Activated CD8-positive, alpha-beta T cell treated with anti-CD3 and anti-CD28 coated beads for 36 hours (primary cell): ENCODE measurements around the gene REG3G. TPM values are rescaled to one million over a fixed set of nuclear protein-coding genes. Genes with fewer than 3 reads are reported as not detected.

ENCODE experiments used
- ATAC-seq: fragments of 200-7000 bp; cut with Tn5 transposase; one replicate; pipeline ENCODE4 v1.10.0; 2021; ENCODE audit warnings: mild to moderate bottlenecking, moderate library complexity
- CTCF ChIA-PET: fragments of 350-600 bp; sonication (Branson Sonifier 250); formaldehyde crosslinking; loops from one replicate; lab custom pipeline; 2021; ENCODE audit warnings: antibody characterized with exemption; lab: Charles Lee
- POLR2A ChIA-PET: fragments of 350-600 bp; sonication (Branson Sonifier 250); formaldehyde crosslinking; loops from one replicate; lab custom pipeline; 2021; ENCODE audit warnings: antibody characterized with exemption; lab: Charles Lee
- DNase-seq: peaks from one replicate; pipeline ENCODE4 v3.0.0-alpha.2; 2020
- H3K27ac Mint-ChIP-seq: one replicate; pipeline ENCODE4 v1.8.0; 2021; ENCODE audit warnings: mild to moderate bottlenecking, mixed read lengths
- H3K27me3 Mint-ChIP-seq: one replicate; pipeline ENCODE4 v1.8.0; 2021; ENCODE audit warnings: mixed read lengths
- H3K36me3 Mint-ChIP-seq: one replicate; pipeline ENCODE4 v1.8.0; 2021; ENCODE audit warnings: low read depth, mixed read lengths
- H3K4me1 Mint-ChIP-seq: one replicate; pipeline ENCODE4 v1.8.0; 2021; ENCODE audit warnings: low read depth, mixed read lengths
- H3K4me3 Mint-ChIP-seq: one replicate; pipeline ENCODE4 v1.8.0; 2021; ENCODE audit warnings: mild to moderate bottlenecking, moderate library complexity, mixed read lengths
- H3K9me3 Mint-ChIP-seq: one replicate; pipeline ENCODE4 v1.8.0; 2021; ENCODE audit warnings: mixed read lengths
- CTCF ChIP-seq: fragments of 200-600 bp; IDR thresholded peaks from one replicate; pipeline ENCODE4 v1.8.0; 2022; ENCODE audit warnings: antibody characterized with exemption, mild to moderate bottlenecking
- intact Hi-C: fragments of 100-400 bp; cut with micrococcal nuclease; formaldehyde crosslinking; loops from one replicate; pipeline ENCODE4 v1.10.0; 2022
- total RNA-seq, 2 experiments: library from RNA; stranded (reverse); gene quantifications; one replicate each; pipeline ENCODE4 v1.2.3, GENCODE V29; 2021

The REG3G gene
- not detected for total RNA-seq

- ChIA-PET CTCF (no interaction called here), POLR2A (no interaction called here)
- no peak for TF ChIP-seq CTCF
- H3K27me3 Mint-ChIP-seq: no peaks in the 10 kb centered on the region
- DNase-seq (no peak), ATAC-seq (no peak)
- no peaks in the 10 kb centered on the region for H3K36me3 Mint-ChIP-seq
- H3K4me3 Mint-ChIP-seq: no peak within 1 kb of the TSS
- peaks cover 1% of the 10 kb centered on the region for H3K9me3 Mint-ChIP-seq
- intact Hi-C loops: no loop called here
- H3K27ac Mint-ChIP-seq: no peak within 1 kb of the TSS
- H3K4me1 Mint-ChIP-seq: no peaks in the 10 kb centered on the region
Observed at GRCh38 chr2:79025421-79025820, at the start of gene REG3G. Gene REG3G, plus strand, starts transcription at chr2:79025702. Its CDS starts 392 bp downstream, at chr2:79026094.

DNA sequence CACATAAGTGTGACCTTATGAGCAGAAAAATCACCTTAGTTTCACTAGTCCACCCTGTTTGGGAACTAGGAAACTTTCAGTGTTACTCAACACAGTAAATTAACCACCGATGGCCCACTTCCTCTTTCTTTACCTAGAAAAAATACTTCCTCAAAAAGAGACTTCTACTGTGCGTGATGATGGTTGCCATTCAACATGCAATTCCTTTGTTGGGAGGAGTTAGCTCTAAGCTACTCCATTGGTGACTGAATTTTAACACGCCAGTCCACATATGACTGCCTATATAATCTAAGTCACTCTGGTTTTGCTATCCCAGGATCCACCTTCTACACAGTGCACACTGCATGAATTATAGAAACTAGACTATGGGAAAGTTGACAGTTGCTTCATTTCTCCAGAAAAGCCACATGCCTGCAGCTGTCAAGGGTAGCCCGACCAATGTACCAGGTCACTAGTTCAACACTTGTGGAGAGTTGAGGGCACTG, 47.8 kb upstream of the REG3G start:
- intact Hi-C loops: no loop called here
- ATAC-seq (no peak), DNase-seq (no peak)
- CTCF ChIA-PET: no interaction called here
- H3K4me3 Mint-ChIP-seq: no peak overlapping the region
- no peaks in the 10 kb centered on the region for H3K4me1 Mint-ChIP-seq
- H3K27me3 Mint-ChIP-seq: no peaks in the 10 kb centered on the region
- TF ChIP-seq CTCF: no peak
- POLR2A ChIA-PET: no interaction called here
- peaks cover 11% of the 10 kb centered on the region for H3K9me3 Mint-ChIP-seq
- no peaks in the 10 kb centered on the region for H3K36me3 Mint-ChIP-seq
- H3K27ac Mint-ChIP-seq: no peak overlapping the region

DNA sequence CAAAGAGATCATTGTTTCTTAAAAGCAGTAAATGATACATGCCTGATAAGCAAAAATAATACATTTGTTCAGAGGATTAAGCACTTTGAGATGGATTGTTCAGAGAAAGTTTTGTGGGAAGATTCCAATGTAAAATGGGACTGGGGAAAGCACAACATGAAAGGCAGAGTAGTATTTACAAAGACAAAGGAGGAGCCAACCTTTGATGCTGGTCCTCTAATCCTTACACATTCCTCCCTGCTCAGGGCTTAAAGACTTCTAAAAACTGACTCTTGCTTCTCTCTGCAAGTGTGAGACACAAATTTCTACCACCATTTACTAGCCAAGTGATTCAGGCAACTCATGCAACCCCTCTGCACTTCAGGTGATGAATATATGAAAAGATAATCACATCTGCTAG, 47.2 kb upstream of the REG3G start:
- DNase-seq (no peak), ATAC-seq (no peak)
- Mint-ChIP-seq H3K4me3 (no peak overlapping the region), H3K27me3 (no peaks in the 10 kb centered on the region), H3K36me3 (no peaks in the 10 kb centered on the region), H3K9me3 (peaks cover 11% of the 10 kb centered on the region), H3K4me1 (no peaks in the 10 kb centered on the region), H3K27ac (no peak overlapping the region)
- ChIA-PET POLR2A (no interaction called here), CTCF (no interaction called here)
- TF ChIP-seq CTCF: no peak
- intact Hi-C loops: no loop called here

DNA sequence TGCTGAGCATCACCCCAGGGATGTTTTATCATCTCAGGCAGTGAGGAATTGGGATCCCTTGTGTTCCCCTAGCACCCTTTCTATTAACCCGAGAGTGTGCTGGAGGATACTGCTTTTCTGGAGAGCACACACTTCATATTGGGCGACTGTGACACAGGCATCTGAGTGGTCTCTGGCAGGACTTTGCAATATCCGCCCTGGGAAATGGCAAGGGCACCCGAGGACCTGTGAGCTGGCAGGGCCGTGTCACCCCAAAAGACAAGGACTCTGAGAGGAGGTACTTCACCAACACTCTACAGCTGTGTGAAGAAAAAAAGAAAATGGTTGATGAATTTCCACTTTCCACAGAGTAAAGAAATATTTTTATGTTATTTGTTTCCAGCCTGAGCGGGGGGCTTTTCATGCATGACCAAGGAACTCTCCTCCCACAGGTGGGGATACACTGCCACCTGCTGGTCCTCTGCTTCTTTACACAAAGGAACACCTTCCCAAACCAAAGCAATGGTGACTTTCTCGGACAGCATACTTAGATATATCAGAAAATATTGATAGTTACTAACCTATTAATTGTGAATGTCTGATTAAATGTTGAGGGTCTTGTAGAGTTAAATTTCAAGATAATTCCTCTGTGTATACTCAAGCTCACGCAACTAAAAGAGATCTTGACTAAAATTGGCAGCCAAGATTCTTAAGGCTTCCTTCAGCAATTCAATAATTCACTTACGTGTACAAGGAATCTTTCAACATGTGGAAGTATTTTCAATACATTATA, 45.9 kb upstream of the REG3G start:
- POLR2A ChIA-PET: no interaction called here
- no peaks in the 10 kb centered on the region for H3K27me3 Mint-ChIP-seq
- H3K9me3 Mint-ChIP-seq: peaks cover 6% of the 10 kb centered on the region
- intact Hi-C loops: no loop called here
- no peak overlapping the region for H3K4me3 Mint-ChIP-seq
- TF ChIP-seq CTCF: peak; percentile 57
- peak; percentile 50 for DNase-seq
- H3K4me1 Mint-ChIP-seq: no peaks in the 10 kb centered on the region
- no peak for ATAC-seq
- H3K27ac Mint-ChIP-seq: no peak overlapping the region
- H3K36me3 Mint-ChIP-seq: no peaks in the 10 kb centered on the region
- CTCF ChIA-PET: interaction anchor here (2.4 kb wide), 1 partner anchor 9 kb away, joined by 6 read pairs; no protein-coding TSS in a partner anchor

DNA sequence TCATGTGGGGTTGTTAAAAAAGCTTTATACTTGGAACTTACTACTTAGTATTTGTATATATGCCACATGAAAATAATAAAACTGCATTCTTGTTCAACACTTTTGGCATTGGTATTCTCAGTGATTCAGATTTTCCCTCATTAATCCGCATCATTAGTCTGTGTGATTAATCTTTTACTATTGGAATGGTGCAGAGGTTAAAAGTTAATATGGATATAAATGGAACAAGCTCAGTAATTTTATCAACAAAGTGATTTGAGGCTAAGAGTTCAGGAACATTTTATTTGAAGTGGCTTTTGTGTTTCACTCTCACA, 45.4 kb upstream of the REG3G start:
- no peaks in the 10 kb centered on the region for H3K36me3 Mint-ChIP-seq
- intact Hi-C loops: no loop called here
- no peak for TF ChIP-seq CTCF
- H3K4me1 Mint-ChIP-seq: no peaks in the 10 kb centered on the region
- no peak for ATAC-seq
- H3K4me3 Mint-ChIP-seq: no peak overlapping the region
- ChIA-PET POLR2A (no interaction called here), CTCF (interaction anchor here (2.4 kb wide), 1 partner anchor 10 kb away, joined by 6 read pairs; no protein-coding TSS in a partner anchor)
- no peak for DNase-seq
- no peaks in the 10 kb centered on the region for H3K27me3 Mint-ChIP-seq
- no peak overlapping the region for H3K27ac Mint-ChIP-seq
- peaks cover 6% of the 10 kb centered on the region for H3K9me3 Mint-ChIP-seq
